ENCODE results near the gene WBP1.
"Not testable (repeated sequence)": the region's sequence is repeated elsewhere in the genome, so short reads cannot be mapped to it uniquely, and the experiment has no call there.

The WBP1 gene

GRCh38 chr2:74462054-74462785, 4.0 kb downstream of the WBP1 start:
- Histone ChIP-seq H3K4me3 (ENCODE audit: low read length in 2 of 2) (peak overlapping the region in 1 of 2 donors; percentile 49), H2BK15ac (ENCODE audit: low read length) (no peak overlapping the region), H3K14ac (ENCODE audit: low read length) (no peak overlapping the region), H2AK5ac (ENCODE audit: low read depth, low read length) (no peak overlapping the region), H4K8ac (ENCODE audit: low read depth, low read length) (no peak overlapping the region), H3K79me1 (ENCODE audit: low read depth, low read length) (peaks cover 13% of the 10 kb centered on the region), H4K91ac (ENCODE audit: low read depth, low read length, poor library complexity) (no peak overlapping the region), H2AFZ (ENCODE audit: low read length) (no peak overlapping the region), H3K36me3 (replicated peaks in 1 of 2; ENCODE audit: control insufficient read depth in 2 of 2, insufficient read depth in 2 of 2, low read length in 2 of 2) (peaks cover 24 to 40% of the 10 kb centered on the region in 2 donors), H2BK120ac (ENCODE audit: low read depth, low read length) (no peak overlapping the region), H2BK5ac (ENCODE audit: low read length) (no peak overlapping the region), H3K4ac (ENCODE audit: low read length) (no peak overlapping the region), H3K9ac (ENCODE audit: low read depth, low read length, poor library complexity) (no peak overlapping the region), H3K18ac (ENCODE audit: low read length) (no peak overlapping the region), H3K27me3 (ENCODE audit: control insufficient read depth in 3 of 3, insufficient read depth in 3 of 3, low read depth in 1 of 3, low read length in 3 of 3) (no peaks in the 10 kb centered on the region), H3K4me2 (ENCODE audit: insufficient read depth, low read length, poor library complexity, severe bottlenecking) (no peak overlapping the region), H3K23ac (ENCODE audit: low read depth, low read length, poor library complexity) (peak overlapping the region; percentile 66), H3K4me1 (ENCODE audit: control insufficient read depth in 2 of 2, insufficient read depth in 1 of 2, low read depth in 1 of 2, low read length in 2 of 2) (peaks cover 9 to 10% of the 10 kb centered on the region in 2 donors), H3K27ac (replicated peaks; ENCODE audit: low read length) (no peak overlapping the region), H2BK12ac (ENCODE audit: low read length) (no peak overlapping the region), H3K9me3 (replicated peaks in 1 of 2; ENCODE audit: control insufficient read depth in 2 of 2, insufficient read depth in 1 of 2, low read depth in 1 of 2, low read length in 2 of 2) (no peaks in the 10 kb centered on the region)
- no peak for DNase-seq (ENCODE audit: low spot score)
- WGBS, 2 donors (ENCODE audit: extremely low coverage in 2 of 2, insufficient read length in 2 of 2, insufficient replicate concordance in 1 of 2): no CpG with 5 or more reads among the region's 20 CpGs

DNA sequence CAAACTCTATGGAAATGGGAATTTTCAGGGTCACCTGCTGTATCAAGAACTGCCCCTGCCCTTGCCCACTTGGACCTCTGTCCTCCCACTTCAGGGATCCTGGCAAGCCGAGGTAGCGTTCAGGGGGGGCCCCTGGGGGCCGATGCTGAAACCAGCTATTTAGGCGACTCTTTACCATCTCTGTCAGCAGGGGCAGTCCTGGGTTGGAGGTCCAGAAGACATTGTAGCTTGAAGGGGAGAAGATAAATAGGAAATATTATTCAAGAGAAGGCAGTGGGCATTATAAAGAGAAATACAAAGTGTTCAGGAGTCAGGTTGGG, 4.5 kb downstream of the WBP1 start:
- Histone ChIP-seq H3K4ac (ENCODE audit: low read length) (no peak overlapping the region), H2BK15ac (ENCODE audit: low read length) (no peak overlapping the region), H4K91ac (ENCODE audit: low read depth, low read length, poor library complexity) (no peak overlapping the region), H3K4me3 (ENCODE audit: low read length in 2 of 2) (no peak overlapping the region), H4K8ac (ENCODE audit: low read depth, low read length) (no peak overlapping the region), H2AFZ (ENCODE audit: low read length) (no peak overlapping the region), H3K23ac (ENCODE audit: low read depth, low read length, poor library complexity) (no peak overlapping the region), H3K27me3 (ENCODE audit: control insufficient read depth in 3 of 3, insufficient read depth in 3 of 3, low read depth in 1 of 3, low read length in 3 of 3) (no peaks in the 10 kb centered on the region), H3K27ac (replicated peaks; ENCODE audit: low read length) (no peak overlapping the region), H3K14ac (ENCODE audit: low read length) (no peak overlapping the region), H3K18ac (ENCODE audit: low read length) (no peak overlapping the region), H3K9me3 (replicated peaks in 1 of 2; ENCODE audit: control insufficient read depth in 2 of 2, insufficient read depth in 1 of 2, low read depth in 1 of 2, low read length in 2 of 2) (no peaks in the 10 kb centered on the region), H2BK5ac (ENCODE audit: low read length) (no peak overlapping the region), H3K4me1 (ENCODE audit: control insufficient read depth in 2 of 2, insufficient read depth in 1 of 2, low read depth in 1 of 2, low read length in 2 of 2) (peaks cover 9 to 10% of the 10 kb centered on the region in 2 donors), H2BK120ac (ENCODE audit: low read depth, low read length) (no peak overlapping the region), H2BK12ac (ENCODE audit: low read length) (no peak overlapping the region), H3K36me3 (replicated peaks in 1 of 2; ENCODE audit: control insufficient read depth in 2 of 2, insufficient read depth in 2 of 2, low read length in 2 of 2) (peaks cover 24 to 40% of the 10 kb centered on the region in 2 donors), H3K79me1 (ENCODE audit: low read depth, low read length) (peaks cover 13% of the 10 kb centered on the region), H3K9ac (ENCODE audit: low read depth, low read length, poor library complexity) (no peak overlapping the region), H3K4me2 (ENCODE audit: insufficient read depth, low read length, poor library complexity, severe bottlenecking) (no peak overlapping the region), H2AK5ac (ENCODE audit: low read depth, low read length) (no peak overlapping the region)
- WGBS, 2 donors (ENCODE audit: extremely low coverage in 2 of 2, insufficient read length in 2 of 2, insufficient replicate concordance in 1 of 2): no CpG with 5 or more reads among the region's 4 CpGs
- no peak for DNase-seq (ENCODE audit: low spot score)

DNA sequence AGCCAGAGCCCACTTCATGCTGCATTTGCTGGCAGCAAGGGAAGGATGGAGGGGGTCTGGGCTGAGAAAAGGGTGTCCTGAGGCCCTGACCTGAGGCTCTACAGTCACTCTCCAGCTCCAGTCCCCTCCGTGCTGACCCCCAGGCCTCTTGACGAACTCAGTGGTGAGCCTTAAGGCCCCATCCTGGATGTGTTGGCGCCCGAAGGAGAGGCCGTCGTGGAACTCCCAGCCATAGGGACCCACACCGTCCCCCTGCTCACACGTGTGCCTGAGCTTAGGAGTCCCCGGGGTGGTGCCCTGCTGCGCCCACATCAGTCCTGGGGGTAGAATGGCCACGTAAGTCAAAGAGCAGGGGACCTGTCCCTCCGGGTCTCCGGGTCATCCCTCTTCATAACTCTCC, 6.2 kb downstream of the WBP1 start:
- no CpG with 5 or more reads among the region's 13 CpGs for WGBS, 2 donors (ENCODE audit: extremely low coverage in 2 of 2, insufficient read length in 2 of 2, insufficient replicate concordance in 1 of 2)
- no peak overlapping the region for H2BK5ac ChIP-seq (ENCODE audit: low read length)
- DNase-seq (ENCODE audit: low spot score): no peak
- H3K4ac ChIP-seq (ENCODE audit: low read length): no peak overlapping the region
- H4K91ac ChIP-seq (ENCODE audit: low read depth, low read length, poor library complexity): no peak overlapping the region
- peaks cover 6 to 9% of the 10 kb centered on the region in 2 donors for H3K4me1 ChIP-seq (ENCODE audit: control insufficient read depth in 2 of 2, insufficient read depth in 1 of 2, low read depth in 1 of 2, low read length in 2 of 2)
- H3K14ac ChIP-seq (ENCODE audit: low read length): peak overlapping the region; percentile 56
- H3K27me3 ChIP-seq (ENCODE audit: control insufficient read depth in 3 of 3, insufficient read depth in 3 of 3, low read depth in 1 of 3, low read length in 3 of 3): no peaks in the 10 kb centered on the region
- peak overlapping the region; percentile 96 for H2AK5ac ChIP-seq (ENCODE audit: low read depth, low read length)
- H2AFZ ChIP-seq (ENCODE audit: low read length): peak overlapping the region; percentile 91
- peak overlapping the region; percentile 97 for H3K4me2 ChIP-seq (ENCODE audit: insufficient read depth, low read length, poor library complexity, severe bottlenecking)
- no peaks in the 10 kb centered on the region for H3K9me3 ChIP-seq (replicated peaks in 1 of 2; ENCODE audit: control insufficient read depth in 2 of 2, insufficient read depth in 1 of 2, low read depth in 1 of 2, low read length in 2 of 2)
- peaks cover 8% of the 10 kb centered on the region for H3K79me1 ChIP-seq (ENCODE audit: low read depth, low read length)
- peak overlapping the region; percentile 88 to 98 for H3K4me3 ChIP-seq (ENCODE audit: low read length in 2 of 2)
- H3K23ac ChIP-seq (ENCODE audit: low read depth, low read length, poor library complexity): no peak overlapping the region
- peak overlapping the region; percentile 99 for H3K9ac ChIP-seq (ENCODE audit: low read depth, low read length, poor library complexity)
- H3K27ac ChIP-seq (replicated peaks; ENCODE audit: low read length): no peak overlapping the region
- peak overlapping the region; percentile 97 for H3K18ac ChIP-seq (ENCODE audit: low read length)
- H2BK120ac ChIP-seq (ENCODE audit: low read depth, low read length): no peak overlapping the region
- no peak overlapping the region for H2BK15ac ChIP-seq (ENCODE audit: low read length)
- H4K8ac ChIP-seq (ENCODE audit: low read depth, low read length): peak overlapping the region; percentile 82
- H2BK12ac ChIP-seq (ENCODE audit: low read length): no peak overlapping the region
- peaks cover 24 to 39% of the 10 kb centered on the region in 2 donors for H3K36me3 ChIP-seq (replicated peaks in 1 of 2; ENCODE audit: control insufficient read depth in 2 of 2, insufficient read depth in 2 of 2, low read length in 2 of 2)

DNA sequence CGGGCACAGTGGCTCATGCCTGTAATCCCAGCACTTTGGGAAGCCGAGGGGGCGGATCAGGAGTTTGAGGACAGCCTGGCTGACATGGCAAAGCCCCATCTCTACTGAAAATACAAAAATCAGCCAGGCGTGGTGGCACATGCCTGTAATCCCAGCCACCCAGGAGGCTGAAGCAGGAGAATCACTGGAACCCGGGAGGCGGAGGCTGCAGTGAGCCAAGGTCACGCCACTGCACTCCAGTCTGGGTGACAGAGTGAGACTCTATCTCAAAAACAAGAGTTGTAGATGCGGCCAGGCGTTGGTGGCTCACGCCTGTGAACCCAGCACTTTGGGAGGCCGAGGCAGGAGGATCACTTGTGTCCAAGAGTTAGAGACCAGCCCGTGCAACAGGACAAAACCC, 12.5 kb downstream of the WBP1 start:
- Histone ChIP-seq H3K4me1 (ENCODE audit: control insufficient read depth in 2 of 2, insufficient read depth in 1 of 2, low read depth in 1 of 2, low read length in 2 of 2) (peaks cover 7 to 14% of the 10 kb centered on the region in 2 donors), H3K36me3 (replicated peaks in 1 of 2; ENCODE audit: control insufficient read depth in 2 of 2, insufficient read depth in 2 of 2, low read length in 2 of 2) (peaks cover 15 to 25% of the 10 kb centered on the region in 2 donors)
- H3K14ac ChIP-seq (ENCODE audit: low read length); H2BK120ac ChIP-seq (ENCODE audit: low read depth, low read length); H3K27me3 ChIP-seq (ENCODE audit: control insufficient read depth in 3 of 3, insufficient read depth in 3 of 3, low read depth in 1 of 3, low read length in 3 of 3); H3K4ac ChIP-seq (ENCODE audit: low read length); H3K23ac ChIP-seq (ENCODE audit: low read depth, low read length, poor library complexity); H3K9me3 ChIP-seq (replicated peaks in 1 of 2; ENCODE audit: control insufficient read depth in 2 of 2, insufficient read depth in 1 of 2, low read depth in 1 of 2, low read length in 2 of 2); H4K8ac ChIP-seq (ENCODE audit: low read depth, low read length); H2AK5ac ChIP-seq (ENCODE audit: low read depth, low read length); H4K91ac ChIP-seq (ENCODE audit: low read depth, low read length, poor library complexity); H3K4me2 ChIP-seq (ENCODE audit: insufficient read depth, low read length, poor library complexity, severe bottlenecking); H3K18ac ChIP-seq (ENCODE audit: low read length); H2AFZ ChIP-seq (ENCODE audit: low read length); H2BK15ac ChIP-seq (ENCODE audit: low read length); H3K79me1 ChIP-seq (ENCODE audit: low read depth, low read length); H2BK5ac ChIP-seq (ENCODE audit: low read length); H3K9ac ChIP-seq (ENCODE audit: low read depth, low read length, poor library complexity); H3K27ac ChIP-seq (replicated peaks; ENCODE audit: low read length); H2BK12ac ChIP-seq (ENCODE audit: low read length); DNase-seq (ENCODE audit: low spot score); H3K4me3 ChIP-seq (ENCODE audit: low read length in 2 of 2): not testable (repeated sequence)
- WGBS, 2 donors (ENCODE audit: extremely low coverage in 2 of 2, insufficient read length in 2 of 2, insufficient replicate concordance in 1 of 2): no CpG with 5 or more reads among the region's 12 CpGs
